IPS-15b (cell line): ENCODE data around the gene PRLH.
"Not testable (repeated sequence)": the region's sequence is repeated elsewhere in the genome, so short reads cannot be mapped to it uniquely, and the experiment has no call there.

Experiments
- H3K27me3 ChIP-seq: one replicate; pipeline ENCODE4 v1.6.1; 2013; ENCODE audit warnings: low read length; ENCODE audit not compliant: control insufficient read depth, insufficient read depth
- H3K36me3 ChIP-seq: one replicate; pipeline ENCODE4 v1.6.1; 2013; ENCODE audit warnings: low read length; ENCODE audit not compliant: control insufficient read depth, insufficient read depth
- H3K4me1 ChIP-seq: one replicate; pipeline ENCODE4 v1.6.1; 2013; ENCODE audit warnings: mild to moderate bottlenecking, low read length; ENCODE audit not compliant: control insufficient read depth, insufficient read depth
- H3K4me3 ChIP-seq: one replicate; pipeline ENCODE4 v1.5.1; 2013; ENCODE audit warnings: low read depth, low read length
- H3K9ac ChIP-seq: one replicate; pipeline ENCODE4 v1.6.1; 2013; ENCODE audit warnings: low read depth, mild to moderate bottlenecking, low read length
- H3K9me3 ChIP-seq: one replicate; pipeline ENCODE4 v1.6.1; 2013; ENCODE audit warnings: mild to moderate bottlenecking, low read length; ENCODE audit not compliant: control insufficient read depth, insufficient read depth

PRLH gene

DNA sequence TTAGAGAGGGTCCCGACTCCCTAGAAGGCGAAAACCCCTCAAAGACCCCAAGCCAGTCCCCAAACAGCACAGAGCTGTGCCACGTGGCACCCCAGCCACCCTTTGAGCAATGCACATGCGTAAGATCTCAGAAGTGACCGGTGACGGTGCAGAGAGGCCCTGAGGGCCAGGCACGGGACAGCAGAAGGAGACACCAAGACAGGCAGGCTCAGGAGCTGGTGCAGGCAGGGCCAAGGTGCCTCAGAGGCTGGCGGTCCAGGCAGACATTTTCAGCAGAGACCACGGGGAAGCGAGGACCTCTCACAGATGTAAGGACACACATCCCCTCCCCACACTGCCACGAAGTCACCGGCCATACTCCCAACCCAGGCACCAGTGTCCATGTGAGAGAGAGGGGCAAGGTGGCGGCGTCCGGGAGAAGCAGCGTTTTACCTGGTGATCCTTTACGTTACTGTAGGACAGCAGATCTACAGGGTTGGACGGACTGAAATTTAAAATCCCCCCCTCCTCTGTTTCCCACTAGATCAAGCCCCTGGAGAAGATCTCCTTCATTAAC lies 26.1 kb downstream of the PRLH start:
- H3K27me3 ChIP-seq: no peaks in the 10 kb centered on the region
- H3K4me3 ChIP-seq: no peak overlapping the region
- H3K9me3 ChIP-seq: no peaks in the 10 kb centered on the region
- H3K9ac ChIP-seq: no peak overlapping the region
- H3K36me3 ChIP-seq: no peaks in the 10 kb centered on the region
- H3K4me1 ChIP-seq: peaks cover 13% of the 10 kb centered on the region

- H3K36me3 ChIP-seq: no peaks in the 10 kb centered on the region
- H3K4me1 ChIP-seq: peaks cover 13% of the 10 kb centered on the region
- no peaks in the 10 kb centered on the region for H3K27me3 ChIP-seq
- H3K9me3 ChIP-seq: no peaks in the 10 kb centered on the region
- H3K9ac ChIP-seq: no peak overlapping the region
- no peak overlapping the region for H3K4me3 ChIP-seq
Observed at GRCh38 chr2:237593036-237593435, 26.7 kb downstream of the PRLH start.

DNA sequence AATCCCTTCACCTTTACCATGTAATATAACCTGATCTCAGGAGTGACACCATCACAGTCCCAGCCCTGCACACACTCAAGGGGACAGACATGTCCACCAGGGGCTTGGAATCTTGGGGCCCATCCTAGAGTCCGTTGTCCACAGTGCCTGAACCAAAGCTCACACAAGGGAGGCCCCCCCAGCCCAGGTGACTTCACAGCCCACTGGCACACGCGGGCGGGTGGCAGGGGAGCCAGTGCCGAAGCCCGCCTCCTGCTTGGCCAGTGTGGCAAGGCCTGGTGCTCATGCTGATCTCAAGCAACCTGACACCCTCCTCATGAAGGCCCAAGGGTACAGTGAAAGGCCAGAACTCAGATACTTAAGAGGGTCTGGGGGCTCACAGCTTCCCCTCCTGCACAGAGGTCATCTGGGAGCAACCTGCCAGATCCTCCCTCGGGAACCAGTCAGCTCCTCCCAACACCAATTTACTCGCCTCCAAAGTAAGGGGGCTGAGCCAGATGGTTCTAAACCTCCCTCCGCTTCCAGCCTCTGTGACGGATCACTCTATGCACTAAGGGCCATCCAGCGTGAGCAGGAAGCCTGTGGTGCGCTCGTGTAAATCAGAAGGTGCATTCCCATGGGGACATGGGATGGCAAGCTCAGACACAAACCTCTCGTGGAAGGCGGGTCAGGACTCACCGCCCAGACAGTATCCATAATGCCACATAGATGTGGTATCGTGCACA lies 27.4 kb downstream of the PRLH start:
- peak overlapping the region; percentile 5 for H3K9ac ChIP-seq
- H3K4me3 ChIP-seq: no peak overlapping the region
- H3K27me3 ChIP-seq: no peaks in the 10 kb centered on the region
- no peaks in the 10 kb centered on the region for H3K9me3 ChIP-seq
- H3K36me3 ChIP-seq: no peaks in the 10 kb centered on the region
- H3K4me1 ChIP-seq: peaks cover 13% of the 10 kb centered on the region

DNA sequence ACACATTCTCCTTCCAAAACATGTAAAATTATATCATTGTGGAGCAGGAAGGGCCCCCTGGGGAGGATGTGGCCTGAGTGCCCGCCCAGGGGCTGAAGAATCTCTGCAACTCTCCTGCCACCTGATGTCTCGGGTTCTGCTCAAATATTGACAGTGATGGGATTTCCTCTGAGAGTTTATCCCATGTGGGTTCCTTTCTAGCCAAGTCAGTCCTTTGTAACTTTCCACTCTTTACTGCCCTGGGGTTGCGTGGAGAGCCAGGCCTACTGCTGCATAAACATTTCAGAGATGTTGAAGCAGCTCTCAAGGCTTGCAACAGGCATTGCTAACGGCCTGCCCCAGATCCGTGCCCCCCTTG lies 28.1 kb downstream of the PRLH start:
- Histone ChIP-seq H3K4me1 (peaks cover 13% of the 10 kb centered on the region), H3K4me3 (no peak overlapping the region), H3K9me3 (no peaks in the 10 kb centered on the region), H3K9ac (no peak overlapping the region), H3K27me3 (no peaks in the 10 kb centered on the region), H3K36me3 (no peaks in the 10 kb centered on the region)

- not testable (repeated sequence) for H3K27me3 ChIP-seq, H3K9me3 ChIP-seq, H3K4me3 ChIP-seq, H3K36me3 ChIP-seq, H3K9ac ChIP-seq
- H3K4me1 ChIP-seq: peaks cover 10% of the 10 kb centered on the region
Observed at GRCh38 chr2:237595829-237596519, 29.6 kb downstream of the PRLH start.

GRCh38 chr2:237596520-237597195 lies 30.3 kb downstream of the PRLH start:
- peaks cover 5% of the 10 kb centered on the region for H3K27me3 ChIP-seq
- H3K4me1 ChIP-seq: peaks cover 15% of the 10 kb centered on the region
- no peak overlapping the region for H3K4me3 ChIP-seq
- no peaks in the 10 kb centered on the region for H3K9me3 ChIP-seq
- H3K36me3 ChIP-seq: no peaks in the 10 kb centered on the region
- no peak overlapping the region for H3K9ac ChIP-seq

DNA sequence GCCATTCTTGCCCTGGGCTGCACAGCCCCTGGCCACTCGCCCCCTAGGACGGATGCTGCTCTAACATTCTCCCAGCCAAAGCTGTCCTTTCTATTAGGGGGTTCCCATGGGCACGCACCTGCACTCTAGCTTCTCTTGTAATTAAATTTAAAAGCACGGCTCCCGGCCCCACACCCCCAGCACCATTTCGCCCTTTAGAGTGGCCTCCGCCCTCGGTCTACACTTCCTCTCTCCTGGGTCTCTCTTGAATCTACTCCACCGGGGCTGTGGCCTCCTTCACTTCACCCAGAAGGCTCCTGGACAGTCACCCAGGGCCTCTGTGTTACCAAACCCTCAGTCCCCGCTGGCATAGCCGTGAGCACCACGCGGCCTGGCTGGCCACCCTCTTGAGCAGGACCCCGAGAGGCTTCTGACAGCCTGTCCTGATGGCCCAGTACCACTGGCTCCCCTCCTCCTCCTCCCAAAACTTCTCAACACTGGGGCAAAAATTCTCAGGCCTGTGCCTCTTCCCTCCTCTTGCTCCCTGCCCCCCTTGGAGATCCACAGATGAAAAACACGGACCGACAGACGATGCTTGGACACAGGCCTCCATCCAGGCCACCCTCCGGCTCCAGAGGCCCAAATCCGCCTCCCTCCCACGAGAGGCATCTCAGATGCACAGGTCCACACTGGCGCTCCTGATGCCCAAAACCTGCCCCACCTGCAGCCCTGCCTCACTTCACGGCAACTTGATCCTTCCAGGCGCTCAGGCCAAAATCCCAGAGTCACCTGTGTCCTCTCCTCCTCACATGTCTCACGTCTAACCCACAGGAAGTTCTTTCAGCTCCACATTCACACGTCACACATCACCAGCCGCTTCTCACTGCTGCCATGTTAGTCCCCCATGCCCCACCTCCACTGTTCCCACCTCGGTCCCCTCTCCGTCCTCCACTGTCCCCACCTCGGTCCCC lies 31.1 kb downstream of the PRLH start:
- Histone ChIP-seq H3K36me3 (no peaks in the 10 kb centered on the region), H3K4me1 (peaks cover 22% of the 10 kb centered on the region), H3K4me3 (no peak overlapping the region), H3K9ac (no peak overlapping the region), H3K9me3 (no peaks in the 10 kb centered on the region), H3K27me3 (peaks cover 5% of the 10 kb centered on the region)

DNA sequence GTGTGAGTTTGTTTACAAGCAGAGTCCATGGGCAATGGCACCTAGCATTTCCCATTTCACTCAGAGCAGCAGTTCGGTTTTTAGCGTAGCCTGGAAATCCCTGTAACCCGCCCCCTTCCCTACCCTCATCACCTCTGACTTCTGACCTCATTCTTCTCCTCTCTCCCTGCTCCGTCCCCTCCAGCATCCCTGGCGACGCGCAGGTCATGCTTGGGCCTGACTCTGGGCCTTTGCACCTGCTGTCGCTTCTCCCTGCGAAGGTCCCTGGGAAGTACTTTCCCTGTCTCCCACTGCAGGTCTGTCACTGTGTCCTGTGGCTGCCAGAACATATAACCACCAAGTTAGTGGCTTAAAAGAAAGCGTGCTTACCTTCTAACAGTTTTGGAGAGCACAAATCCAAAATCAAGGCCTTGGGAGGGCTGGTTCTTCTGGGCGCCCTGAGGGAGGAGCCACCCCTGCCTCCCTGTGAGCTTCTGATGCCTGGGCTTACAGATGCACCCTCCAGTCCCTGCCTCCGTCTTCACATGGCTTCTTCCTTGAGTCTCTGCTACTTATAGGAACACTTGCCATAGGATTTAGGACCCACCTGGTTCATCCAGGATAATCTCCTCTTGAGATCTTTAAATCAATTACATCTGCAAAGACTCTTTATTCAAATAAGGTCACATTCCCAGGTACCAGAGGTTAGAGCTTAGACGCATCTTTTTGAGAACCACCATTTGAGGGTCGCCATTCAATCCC lies 32.3 kb downstream of the PRLH start:
- H3K9ac ChIP-seq: no peak overlapping the region
- H3K36me3 ChIP-seq: no peaks in the 10 kb centered on the region
- H3K4me1 ChIP-seq: peaks cover 28% of the 10 kb centered on the region
- H3K9me3 ChIP-seq: no peaks in the 10 kb centered on the region
- H3K27me3 ChIP-seq: peaks cover 5% of the 10 kb centered on the region
- H3K4me3 ChIP-seq: no peak overlapping the region

- Histone ChIP-seq H3K9ac (no peak overlapping the region), H3K27me3 (peaks cover 5% of the 10 kb centered on the region), H3K4me1 (peaks cover 19% of the 10 kb centered on the region), H3K9me3 (no peaks in the 10 kb centered on the region), H3K36me3 (no peaks in the 10 kb centered on the region), H3K4me3 (no peak overlapping the region)
Observed at GRCh38 chr2:237599465-237600110, 33.2 kb downstream of the PRLH start.

GRCh38 chr2:237600205-237600846 lies 34.0 kb downstream of the PRLH start:
- H3K9ac ChIP-seq: no peak overlapping the region
- H3K9me3 ChIP-seq: no peaks in the 10 kb centered on the region
- H3K4me1 ChIP-seq: peaks cover 18% of the 10 kb centered on the region
- H3K27me3 ChIP-seq: peaks cover 5% of the 10 kb centered on the region
- no peaks in the 10 kb centered on the region for H3K36me3 ChIP-seq
- no peak overlapping the region for H3K4me3 ChIP-seq
